Measurements from ENCODE around the gene UNC13C. TPM values are rescaled to one million over a fixed set of nuclear protein-coding genes. Genes with fewer than 3 reads are reported as not detected.

UNC13C gene
- polyA plus RNA-seq, 1 experiment: not detected

DNA sequence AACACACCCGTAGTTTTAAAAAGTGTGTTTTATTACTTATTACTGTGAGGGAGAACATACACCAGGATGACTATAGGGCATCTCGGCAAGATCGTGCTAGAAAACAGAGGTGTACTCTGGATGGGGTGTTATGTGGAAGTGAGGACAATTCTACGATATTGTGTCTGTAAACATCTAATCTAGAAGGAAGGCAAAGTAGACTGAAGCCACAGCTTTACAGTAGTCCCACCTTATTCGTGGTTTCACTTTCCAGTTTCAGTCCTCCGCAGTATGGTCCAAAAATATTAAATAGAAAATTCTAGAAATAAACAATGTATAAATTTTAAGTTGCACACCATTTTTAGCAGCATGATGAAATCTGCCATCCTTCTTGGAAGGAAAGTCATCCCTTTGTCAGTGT lies 277.9 kb downstream of the UNC13C start:
- TF ChIP-seq, protein P1, sequence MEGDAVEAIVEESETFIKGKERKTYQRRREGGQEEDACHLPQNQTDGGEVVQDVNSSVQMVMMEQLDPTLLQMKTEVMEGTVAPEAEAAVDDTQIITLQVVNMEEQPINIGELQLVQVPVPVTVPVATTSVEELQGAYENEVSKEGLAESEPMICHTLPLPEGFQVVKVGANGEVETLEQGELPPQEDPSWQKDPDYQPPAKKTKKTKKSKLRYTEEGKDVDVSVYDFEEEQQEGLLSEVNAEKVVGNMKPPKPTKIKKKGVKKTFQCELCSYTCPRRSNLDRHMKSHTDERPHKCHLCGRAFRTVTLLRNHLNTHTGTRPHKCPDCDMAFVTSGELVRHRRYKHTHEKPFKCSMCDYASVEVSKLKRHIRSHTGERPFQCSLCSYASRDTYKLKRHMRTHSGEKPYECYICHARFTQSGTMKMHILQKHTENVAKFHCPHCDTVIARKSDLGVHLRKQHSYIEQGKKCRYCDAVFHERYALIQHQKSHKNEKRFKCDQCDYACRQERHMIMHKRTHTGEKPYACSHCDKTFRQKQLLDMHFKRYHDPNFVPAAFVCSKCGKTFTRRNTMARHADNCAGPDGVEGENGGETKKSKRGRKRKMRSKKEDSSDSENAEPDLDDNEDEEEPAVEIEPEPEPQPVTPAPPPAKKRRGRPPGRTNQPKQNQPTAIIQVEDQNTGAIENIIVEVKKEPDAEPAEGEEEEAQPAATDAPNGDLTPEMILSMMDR (IDR thresholded peaks at IDR 0.05; ENCODE audit: low read depth, low read length): no peak
- Histone ChIP-seq H3K4me3 (ENCODE audit: low read depth, low read length) (no peak overlapping the region), H3K9me3 (ENCODE audit: control insufficient read depth, insufficient read depth, low read length) (peaks cover 3% of the 10 kb centered on the region; the same call in 1 of the 2 replicates), H3K27me3 (ENCODE audit: control insufficient read depth, insufficient read depth, low read length) (no peaks in the 10 kb centered on the region), H3K27ac (ENCODE audit: low read depth, low read length) (no peak overlapping the region)
- no peak for DNase-seq (ENCODE audit: low read depth, low spot score)
- POLR2A ChIA-PET: no interaction called here
- CTCF ChIA-PET: no interaction called here

DNA sequence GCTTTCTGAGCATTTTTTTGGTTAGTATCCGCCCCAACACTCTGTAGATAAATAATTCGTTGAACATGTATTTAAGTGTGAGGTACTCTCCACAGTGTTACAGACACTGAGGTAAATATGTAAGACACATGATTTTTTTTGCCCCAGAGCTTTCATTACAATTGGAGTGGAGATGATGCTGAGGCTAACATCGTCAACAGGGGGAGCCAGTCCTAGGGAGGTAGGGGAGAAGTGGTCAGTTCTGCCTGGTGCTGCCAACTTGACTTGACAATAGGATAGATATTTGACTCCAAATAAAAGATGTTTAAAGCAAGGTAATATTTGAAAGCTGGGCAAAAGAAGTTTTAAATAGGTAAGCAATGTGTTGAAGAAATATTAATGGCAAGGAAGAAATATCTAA lies 295.7 kb downstream of the UNC13C start:
- Histone ChIP-seq H3K27ac (ENCODE audit: low read depth, low read length) (no peak overlapping the region), H3K27me3 (ENCODE audit: control insufficient read depth, insufficient read depth, low read length) (no peaks in the 10 kb centered on the region), H3K4me3 (ENCODE audit: low read depth, low read length) (no peak overlapping the region), H3K9me3 (ENCODE audit: control insufficient read depth, insufficient read depth, low read length) (no peaks in the 10 kb centered on the region)
- ChIA-PET POLR2A (no interaction called here), CTCF (no interaction called here)
- TF ChIP-seq, protein P1 (IDR thresholded peaks at IDR 0.05; ENCODE audit: low read depth, low read length): 0 out of 2 replicates have a peak, but pooled peaks have one; percentile 9
- DNase-seq (ENCODE audit: low read depth, low spot score): no peak

DNA sequence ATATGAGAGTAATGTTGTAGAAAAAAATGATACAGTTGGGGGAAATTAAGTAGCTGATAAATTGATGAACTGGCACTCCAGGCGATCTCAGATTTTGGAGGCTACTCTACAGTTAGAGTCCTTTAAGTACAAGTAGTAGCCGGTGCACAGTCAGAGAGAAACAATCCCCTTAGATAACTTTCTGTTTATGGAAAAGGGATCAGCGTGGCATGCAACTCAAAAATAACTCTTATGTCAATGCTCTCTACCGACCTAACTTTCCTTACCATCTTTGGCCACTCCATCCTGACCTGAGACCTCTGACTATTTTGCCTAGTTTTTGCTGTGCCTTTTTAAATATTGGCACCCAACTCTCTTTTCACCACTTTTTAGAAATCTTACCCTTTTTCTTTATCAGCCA lies 299.6 kb downstream of the UNC13C start:
- CTCF ChIA-PET: no interaction called here
- Histone ChIP-seq H3K27me3 (ENCODE audit: control insufficient read depth, insufficient read depth, low read length) (no peaks in the 10 kb centered on the region), H3K4me3 (ENCODE audit: low read depth, low read length) (no peak overlapping the region), H3K27ac (ENCODE audit: low read depth, low read length) (no peak overlapping the region), H3K9me3 (ENCODE audit: control insufficient read depth, insufficient read depth, low read length) (no peaks in the 10 kb centered on the region)
- TF ChIP-seq, protein P1 (IDR thresholded peaks at IDR 0.05; ENCODE audit: low read depth, low read length): no peak
- POLR2A ChIA-PET: no interaction called here
- DNase-seq (ENCODE audit: low read depth, low spot score): no peak

DNA sequence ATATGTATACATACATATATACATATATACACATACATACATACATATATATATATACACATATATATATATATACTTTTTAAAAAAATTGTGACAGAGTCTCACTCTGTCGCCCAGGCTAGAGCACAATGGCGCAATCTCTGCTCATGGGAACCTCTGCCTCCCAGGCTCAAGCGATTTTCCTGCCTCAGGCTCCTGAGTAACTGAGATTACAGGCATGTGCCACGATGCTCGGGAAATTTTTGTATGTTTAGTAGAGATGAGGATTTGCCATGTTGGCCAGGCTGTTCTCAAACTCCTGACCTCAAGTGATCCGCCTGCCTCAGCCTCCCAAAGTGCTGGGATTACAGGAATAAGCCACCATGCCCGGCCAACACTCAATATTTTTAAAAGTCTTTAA lies 302.5 kb downstream of the UNC13C start:
- CTCF ChIA-PET: no interaction called here
- DNase-seq (ENCODE audit: low read depth, low spot score): no peak
- Histone ChIP-seq H3K4me3 (ENCODE audit: low read depth, low read length) (no peak overlapping the region), H3K27me3 (ENCODE audit: control insufficient read depth, insufficient read depth, low read length) (no peaks in the 10 kb centered on the region), H3K27ac (ENCODE audit: low read depth, low read length) (no peak overlapping the region), H3K9me3 (ENCODE audit: control insufficient read depth, insufficient read depth, low read length) (no peaks in the 10 kb centered on the region)
- POLR2A ChIA-PET: no interaction called here
- TF ChIP-seq, protein P1 (IDR thresholded peaks at IDR 0.05; ENCODE audit: low read depth, low read length): no peak

DNA sequence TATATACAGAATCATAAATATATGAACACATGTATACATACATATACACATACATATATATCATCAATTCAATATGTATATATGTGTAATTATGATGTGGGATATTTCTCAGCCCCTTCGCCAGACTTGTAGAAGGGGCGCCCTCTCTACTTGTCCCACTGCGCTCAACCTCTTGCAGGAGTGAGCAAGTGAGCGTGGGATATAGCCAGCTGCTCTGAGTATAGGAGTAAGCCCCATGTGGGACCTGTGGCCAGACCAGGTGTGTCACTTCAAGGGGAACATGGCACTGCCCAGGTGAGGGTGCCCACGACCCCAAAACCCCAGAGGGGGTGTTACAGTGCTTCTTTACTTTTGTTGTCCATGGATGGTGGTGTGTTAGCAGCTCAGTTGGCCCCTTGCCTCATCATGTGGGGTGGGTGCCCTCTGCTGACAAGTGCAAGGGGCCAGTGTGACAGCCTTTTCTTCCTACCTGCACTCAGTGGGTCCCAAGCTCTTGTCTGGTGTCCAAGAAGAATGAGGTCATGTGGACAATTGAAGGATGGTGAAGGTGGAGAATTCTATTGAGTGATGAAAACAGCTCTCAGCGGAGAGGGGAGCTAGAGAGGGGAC lies 304.1 kb downstream of the UNC13C start:
- TF ChIP-seq, protein P1 (IDR thresholded peaks at IDR 0.05; ENCODE audit: low read depth, low read length): no peak
- DNase-seq (ENCODE audit: low read depth, low spot score): no peak
- ChIA-PET CTCF (no interaction called here), POLR2A (no interaction called here)
- Histone ChIP-seq H3K27me3 (ENCODE audit: control insufficient read depth, insufficient read depth, low read length) (no peaks in the 10 kb centered on the region), H3K27ac (ENCODE audit: low read depth, low read length) (no peak overlapping the region), H3K9me3 (ENCODE audit: control insufficient read depth, insufficient read depth, low read length) (no peaks in the 10 kb centered on the region), H3K4me3 (ENCODE audit: low read depth, low read length) (no peak overlapping the region)
